Measurements from ENCODE around the gene DCT. TPM values are rescaled to one million over a fixed set of nuclear protein-coding genes. Genes with fewer than 3 reads are reported as not detected.

Gene DCT
- total RNA-seq, 1 donor from 2014 or later = not detected

DNA sequence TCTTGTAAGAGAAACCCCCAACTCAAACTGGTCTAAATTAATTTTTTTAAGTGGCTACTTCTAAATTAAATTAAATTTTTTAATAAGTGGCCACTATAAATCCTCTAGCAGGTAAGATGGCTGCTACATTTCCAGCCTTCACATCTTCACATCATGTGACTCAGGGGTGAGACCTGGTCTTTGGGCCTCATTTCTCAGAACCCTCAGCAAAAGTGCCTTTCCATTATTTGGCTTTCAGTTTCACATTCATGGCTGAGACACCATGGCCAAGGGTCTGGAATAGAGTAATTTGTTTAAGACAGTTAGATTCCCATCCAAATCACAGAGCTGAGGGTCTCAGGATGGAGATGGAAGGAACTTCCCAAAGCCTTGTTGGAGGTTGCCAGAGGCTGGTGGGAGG is 47.5 kb downstream of the DCT start:
- Mint-ChIP-seq H3K4me1 (peaks cover 9% of the 10 kb centered on the region), H3K4me3 (no peak overlapping the region), H3K27ac (peak overlapping the region; percentile 1), H3K27me3 (peaks cover 2% of the 10 kb centered on the region), H3K36me3 (ENCODE audit: low read depth) (no peaks in the 10 kb centered on the region), H3K9me3 (no peaks in the 10 kb centered on the region)
- intact Hi-C loops (cut with micrococcal nuclease) = loop anchor here (2.0 to 10.0 kb wide), 4 partner anchors 13 to 973 kb away; no protein-coding TSS in a partner anchor
- peak; percentile 62 for DNase-seq

DNA sequence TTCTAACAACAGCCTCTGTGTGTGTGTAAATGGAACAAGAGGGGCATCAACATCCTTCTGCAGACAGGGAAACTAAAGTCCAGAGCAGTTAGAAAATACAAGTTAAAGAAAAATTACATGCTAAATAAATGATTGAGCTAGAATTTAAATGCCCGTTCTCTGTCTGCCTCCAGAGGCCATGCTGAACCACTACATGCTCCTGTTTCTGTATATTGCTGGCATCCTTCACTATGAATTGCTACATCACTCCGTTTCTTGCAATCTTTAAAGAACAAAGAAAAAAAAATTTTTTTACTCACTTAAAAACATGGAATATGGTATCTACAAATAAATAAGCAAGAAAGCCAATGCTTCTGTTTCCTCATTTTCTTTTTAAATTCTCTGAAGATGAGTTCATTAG is 47.9 kb downstream of the DCT start:
- no peaks in the 10 kb centered on the region for H3K9me3 Mint-ChIP-seq
- H3K27me3 Mint-ChIP-seq = peaks cover 2% of the 10 kb centered on the region
- intact Hi-C loops (cut with micrococcal nuclease) = loop anchor here (10.0 kb wide), 3 partner anchors 273 to 973 kb away; no protein-coding TSS in a partner anchor
- no peaks in the 10 kb centered on the region for H3K36me3 Mint-ChIP-seq (ENCODE audit: low read depth)
- DNase-seq = no peak
- H3K4me3 Mint-ChIP-seq = no peak overlapping the region
- peaks cover 9% of the 10 kb centered on the region for H3K4me1 Mint-ChIP-seq
- no peak overlapping the region for H3K27ac Mint-ChIP-seq

DNA sequence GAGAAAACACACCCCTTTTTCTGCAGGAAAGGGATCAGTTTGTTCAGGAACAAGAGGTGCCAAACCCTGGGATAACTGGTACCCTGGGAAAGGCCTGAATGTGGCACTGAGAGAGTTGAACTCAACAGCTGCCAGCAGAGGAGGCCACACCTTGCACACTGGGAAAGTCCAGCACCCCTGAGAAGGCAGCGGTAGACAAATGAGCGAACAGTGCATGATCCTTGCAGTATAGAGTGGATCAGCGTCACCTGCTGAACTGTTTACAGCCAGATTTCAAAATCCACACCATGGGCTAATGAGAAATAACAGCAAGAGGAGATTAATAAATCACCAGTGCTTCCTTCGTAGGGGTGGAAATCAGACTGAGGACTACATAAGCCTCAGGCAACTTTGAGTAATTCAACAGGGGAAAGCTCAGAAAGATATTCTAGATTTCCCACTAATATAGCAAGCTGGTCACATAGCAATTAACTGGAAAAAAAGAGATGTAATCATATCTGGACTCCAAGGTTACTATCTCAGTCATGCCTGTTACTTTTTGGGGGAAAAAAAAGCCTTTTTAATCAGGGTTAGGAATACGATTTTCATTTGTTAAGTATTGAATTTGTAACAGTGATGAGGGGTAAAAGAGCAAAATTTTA is 52.0 kb downstream of the DCT start:
- peaks cover 5% of the 10 kb centered on the region for H3K4me1 Mint-ChIP-seq
- no peak for DNase-seq
- intact Hi-C loops (cut with micrococcal nuclease) = no loop called here
- H3K4me3 Mint-ChIP-seq = no peak overlapping the region
- no peak overlapping the region for H3K27ac Mint-ChIP-seq
- H3K9me3 Mint-ChIP-seq = peaks cover 3% of the 10 kb centered on the region
- H3K36me3 Mint-ChIP-seq (ENCODE audit: low read depth) = peaks cover 2% of the 10 kb centered on the region
- no peaks in the 10 kb centered on the region for H3K27me3 Mint-ChIP-seq

DNA sequence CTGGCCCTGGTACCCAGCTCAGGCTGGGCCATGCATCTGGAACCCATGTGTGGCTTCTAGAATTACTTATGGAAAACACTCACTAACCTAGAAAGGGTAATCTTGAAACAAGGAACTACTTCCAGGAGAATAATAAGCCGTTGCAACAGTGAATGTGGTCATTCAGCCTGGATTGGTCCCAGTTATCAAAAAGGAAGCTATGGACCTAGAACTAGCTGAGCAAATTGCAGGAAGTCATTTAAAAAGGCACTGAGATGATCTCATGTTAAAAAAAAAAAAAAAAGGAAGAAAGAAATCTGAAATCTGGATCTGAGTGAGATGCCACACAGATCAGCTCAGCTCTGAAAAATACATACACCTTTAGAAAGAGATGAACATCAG is 59.6 kb downstream of the DCT start:
- Mint-ChIP-seq H3K27me3 (no peaks in the 10 kb centered on the region), H3K27ac (peak overlapping the region; percentile 64), H3K9me3 (peaks cover 23% of the 10 kb centered on the region), H3K4me3 (no peak overlapping the region), H3K36me3 (ENCODE audit: low read depth) (peaks cover 20% of the 10 kb centered on the region), H3K4me1 (peaks cover 22% of the 10 kb centered on the region)
- DNase-seq = no peak
- intact Hi-C loops (cut with micrococcal nuclease) = loop anchor here (1.0 to 10.0 kb wide), 8 partner anchors 13 to 885 kb away; partner anchors contain the start of genes ABCC4 and TGDS

DNA sequence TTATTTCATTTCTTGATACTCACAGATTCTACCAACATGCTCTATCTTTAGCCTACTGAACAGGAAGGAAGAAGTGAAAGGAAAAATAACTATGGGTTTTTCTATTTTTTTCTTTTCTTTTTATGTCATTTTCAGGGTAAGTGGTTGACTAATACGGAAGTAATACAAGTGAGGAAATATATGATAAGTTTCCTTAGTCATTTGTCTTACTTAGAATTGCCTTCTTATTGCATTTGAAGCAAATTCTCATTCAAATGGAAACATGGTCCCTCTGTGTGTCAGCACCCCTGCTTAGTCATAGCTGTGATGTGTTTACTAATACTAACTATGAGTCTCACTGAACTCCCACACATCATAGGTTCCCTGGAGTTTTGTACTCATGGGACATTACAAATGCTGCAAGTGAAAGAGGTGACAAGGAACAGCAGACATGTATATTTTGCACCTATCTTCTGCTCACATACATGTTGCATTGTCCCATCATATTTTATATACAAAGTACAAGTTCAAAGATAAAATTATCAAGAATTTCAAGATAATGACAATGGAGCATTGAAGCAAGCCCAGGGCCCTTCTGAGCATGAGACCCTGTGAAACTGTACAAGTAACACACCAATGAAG is 60.1 kb downstream of the DCT start:
- Mint-ChIP-seq H3K36me3 (ENCODE audit: low read depth) (peaks cover 20% of the 10 kb centered on the region), H3K27ac (peak overlapping the region; percentile 86), H3K27me3 (no peaks in the 10 kb centered on the region), H3K4me1 (peaks cover 22% of the 10 kb centered on the region), H3K9me3 (peaks cover 23% of the 10 kb centered on the region), H3K4me3 (peak overlapping the region; percentile 63)
- intact Hi-C loops (cut with micrococcal nuclease) = loop anchor here (1.0 to 10.0 kb wide), 8 partner anchors 13 to 885 kb away; partner anchors contain the start of genes ABCC4 and TGDS
- peak; percentile 61 for DNase-seq

DNA sequence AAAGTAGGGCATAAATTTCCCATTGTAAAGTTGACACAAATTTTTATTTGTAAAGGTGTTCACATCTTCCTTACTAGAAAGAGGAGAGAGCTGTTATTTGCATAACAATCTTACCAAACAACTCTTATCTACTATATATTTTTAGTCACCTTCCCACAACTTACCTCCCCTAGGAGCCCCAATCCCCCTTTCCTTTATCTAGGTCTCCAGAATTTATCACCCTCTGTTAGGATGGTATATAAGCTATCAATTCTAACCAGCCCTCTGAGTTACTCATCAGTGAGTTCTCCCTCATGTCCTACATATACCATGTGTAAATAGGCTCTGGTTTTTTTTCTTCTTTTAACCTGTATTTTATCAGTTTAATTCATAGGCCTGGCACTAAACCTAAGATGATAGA is 62.2 kb downstream of the DCT start:
- intact Hi-C loops (cut with micrococcal nuclease) = loop anchor here (5.0 to 10.0 kb wide), 2 partner anchors 180 to 888 kb away; partner anchors contain the start of gene ABCC4

DNA sequence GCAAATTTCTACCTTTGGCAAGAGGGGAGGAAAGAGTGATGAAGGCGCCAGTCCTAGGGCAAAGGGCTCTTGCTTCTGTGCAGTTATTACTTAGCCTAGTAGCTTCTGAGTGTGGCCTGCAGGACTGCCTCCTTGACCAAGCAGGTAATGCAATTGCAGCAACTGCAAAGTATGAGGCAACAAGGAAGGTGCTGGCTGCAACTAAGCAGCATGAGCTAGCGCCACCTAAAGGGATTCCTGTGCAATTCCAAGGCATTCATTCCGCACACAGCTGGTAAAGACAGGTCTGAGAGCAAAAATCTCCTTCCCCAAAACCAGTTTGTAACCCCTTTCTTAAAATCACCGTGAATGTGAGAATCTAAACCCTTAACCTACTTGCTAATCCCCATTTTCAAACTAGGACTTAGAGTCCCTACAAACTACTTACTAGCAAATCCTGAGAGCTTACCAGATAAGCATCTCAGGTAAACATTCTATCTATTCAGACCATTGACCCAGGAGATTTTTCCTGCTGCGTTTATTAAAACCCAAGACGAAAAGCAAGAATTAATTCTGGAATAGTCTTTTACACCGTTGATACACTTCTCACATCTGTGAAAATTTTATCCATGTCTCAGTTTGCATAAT is 62.9 kb downstream of the DCT start:
- no peaks in the 10 kb centered on the region for H3K27me3 Mint-ChIP-seq
- H3K9me3 Mint-ChIP-seq = peaks cover 19% of the 10 kb centered on the region
- H3K27ac Mint-ChIP-seq = peak overlapping the region; percentile 39
- peaks cover 21% of the 10 kb centered on the region for H3K4me1 Mint-ChIP-seq
- intact Hi-C loops (cut with micrococcal nuclease) = loop anchor here (5.0 to 10.0 kb wide), 2 partner anchors 179 to 888 kb away; partner anchors contain the start of gene ABCC4
- DNase-seq = no peak
- peaks cover 19% of the 10 kb centered on the region for H3K36me3 Mint-ChIP-seq (ENCODE audit: low read depth)
- no peak overlapping the region for H3K4me3 Mint-ChIP-seq

More for the DNA sequence above, 62.2 kb downstream of the DCT start:
- peaks cover 20% of the 10 kb centered on the region for H3K9me3 Mint-ChIP-seq
- peaks cover 19% of the 10 kb centered on the region for H3K36me3 Mint-ChIP-seq (ENCODE audit: low read depth)
- H3K27ac Mint-ChIP-seq = no peak overlapping the region
- no peak for DNase-seq
- H3K27me3 Mint-ChIP-seq = no peaks in the 10 kb centered on the region
- H3K4me1 Mint-ChIP-seq = peaks cover 20% of the 10 kb centered on the region
- no peak overlapping the region for H3K4me3 Mint-ChIP-seq

DNA sequence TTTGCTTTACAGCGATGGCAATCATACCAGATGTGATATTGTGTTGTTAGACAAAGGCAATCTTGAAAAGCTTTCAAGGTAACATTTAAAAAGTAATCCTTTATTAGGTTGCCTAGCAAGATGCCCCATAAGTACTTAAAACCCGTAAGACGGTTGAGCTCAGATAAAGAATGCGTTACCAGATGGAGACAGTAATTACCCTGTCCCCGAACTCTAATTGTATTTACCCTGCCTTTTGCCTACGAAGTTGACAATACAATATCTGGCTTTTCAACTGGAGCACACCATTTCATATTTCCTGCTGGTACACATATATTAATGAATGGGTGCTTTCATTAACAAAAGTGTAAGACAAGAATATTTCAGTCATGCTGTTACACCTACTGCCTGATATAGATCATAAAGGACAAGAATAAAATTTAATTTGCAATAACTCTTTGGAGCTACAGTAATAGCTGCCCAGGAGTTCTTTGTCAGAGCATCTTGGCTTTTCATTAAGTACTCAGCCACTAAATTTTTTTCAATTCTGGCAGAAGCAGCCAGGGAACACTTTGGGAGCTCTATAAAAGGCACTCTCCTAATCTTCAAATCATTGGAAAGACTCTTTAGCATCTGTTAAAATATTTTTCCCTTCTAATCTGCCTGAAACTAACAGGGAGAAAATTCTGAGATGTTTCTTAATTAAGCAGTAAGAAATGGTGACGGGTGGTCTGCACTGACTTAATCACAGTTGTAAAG is 63.8 kb downstream of the DCT start:
- no peak overlapping the region for H3K4me3 Mint-ChIP-seq

DNA sequence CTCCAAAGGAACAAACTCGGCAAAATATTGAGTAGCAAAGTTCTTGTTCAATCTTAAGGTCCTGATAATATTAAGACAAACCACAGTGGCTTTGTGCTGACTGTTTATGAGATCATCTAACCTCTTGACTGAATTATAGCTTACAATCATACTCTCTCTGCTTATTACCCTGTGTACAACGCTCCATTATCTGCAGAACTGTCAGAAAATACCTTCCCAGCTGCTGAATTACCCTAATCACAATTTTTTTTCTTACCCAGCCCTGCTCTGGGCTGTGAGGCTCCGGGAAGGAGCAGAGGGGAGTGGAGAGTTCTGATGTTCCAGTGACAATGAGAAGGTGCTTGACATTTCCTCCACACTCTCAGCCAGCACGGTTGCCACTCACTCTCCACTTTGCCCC is 64.8 kb downstream of the DCT start:
- Mint-ChIP-seq H3K4me3 (no peak overlapping the region), H3K4me1 (peaks cover 16% of the 10 kb centered on the region), H3K27ac (no peak overlapping the region), H3K27me3 (no peaks in the 10 kb centered on the region), H3K9me3 (peaks cover 11% of the 10 kb centered on the region), H3K36me3 (ENCODE audit: low read depth) (peaks cover 9% of the 10 kb centered on the region)
- intact Hi-C loops (cut with micrococcal nuclease) = loop anchor here (5.0 to 10.0 kb wide), 2 partner anchors 177 to 890 kb away; partner anchors contain the start of gene ABCC4
- no peak for DNase-seq

More for the DNA sequence above, 63.8 kb downstream of the DCT start:
- Mint-ChIP-seq H3K9me3 (peaks cover 16% of the 10 kb centered on the region), H3K4me1 (peaks cover 22% of the 10 kb centered on the region), H3K27me3 (no peaks in the 10 kb centered on the region), H3K27ac (no peak overlapping the region), H3K36me3 (ENCODE audit: low read depth) (peaks cover 15% of the 10 kb centered on the region)
- intact Hi-C loops (cut with micrococcal nuclease) = loop anchor here (5.0 to 10.0 kb wide), 2 partner anchors 178 to 889 kb away; partner anchors contain the start of gene ABCC4
- no peak for DNase-seq

DNA sequence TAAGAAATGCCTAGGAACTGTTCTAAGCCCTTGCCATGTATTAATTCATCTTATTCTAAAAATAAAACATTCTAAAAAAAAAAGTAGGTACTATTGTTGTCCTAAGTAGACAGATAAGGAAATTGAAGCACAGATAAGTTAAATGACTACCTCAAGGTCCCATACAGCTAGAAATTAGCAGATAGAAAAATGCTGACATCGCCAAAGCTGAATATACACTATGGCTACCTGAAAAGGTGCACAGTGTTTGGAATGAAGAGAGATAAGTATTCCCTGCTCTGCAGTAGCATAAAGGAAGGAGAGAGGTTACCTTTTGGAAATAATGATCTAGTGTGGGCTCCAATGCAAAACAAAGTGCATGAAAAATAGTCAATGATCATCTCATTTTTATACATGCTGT is 65.3 kb downstream of the DCT start:
- Mint-ChIP-seq H3K36me3 (ENCODE audit: low read depth) (peaks cover 8% of the 10 kb centered on the region), H3K27ac (no peak overlapping the region), H3K4me1 (peaks cover 12% of the 10 kb centered on the region), H3K27me3 (no peaks in the 10 kb centered on the region), H3K4me3 (no peak overlapping the region), H3K9me3 (peaks cover 9% of the 10 kb centered on the region)
- DNase-seq = no peak
- intact Hi-C loops (cut with micrococcal nuclease) = loop anchor here (10.0 kb wide), 1 partner anchor 891 kb away; the partner anchor contains the start of gene ABCC4

DNA sequence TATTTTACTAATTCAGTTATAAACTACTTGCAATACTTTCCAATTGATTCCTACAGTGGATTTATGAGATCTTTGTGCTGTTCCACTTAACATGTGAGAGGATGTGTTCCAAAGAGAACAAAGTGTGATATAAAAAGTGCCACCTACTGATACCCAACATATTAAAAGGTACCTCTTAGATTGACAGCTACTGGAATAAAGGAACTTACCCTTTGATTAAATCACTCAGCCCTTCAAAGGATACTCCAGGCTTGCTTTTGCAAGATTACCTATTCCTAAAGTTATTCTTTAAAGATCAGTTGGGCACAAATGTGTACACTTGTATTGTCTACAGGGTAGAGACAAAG is 65.9 kb downstream of the DCT start:
- peaks cover 11% of the 10 kb centered on the region for H3K9me3 Mint-ChIP-seq
- H3K27ac Mint-ChIP-seq = no peak overlapping the region
- DNase-seq = no peak
- H3K4me3 Mint-ChIP-seq = no peak overlapping the region
- peaks cover 6% of the 10 kb centered on the region for H3K36me3 Mint-ChIP-seq (ENCODE audit: low read depth)
- peaks cover 7% of the 10 kb centered on the region for H3K4me1 Mint-ChIP-seq
- intact Hi-C loops (cut with micrococcal nuclease) = loop anchor here (10.0 kb wide), 1 partner anchor 891 kb away; the partner anchor contains the start of gene ABCC4
- no peaks in the 10 kb centered on the region for H3K27me3 Mint-ChIP-seq

DNA sequence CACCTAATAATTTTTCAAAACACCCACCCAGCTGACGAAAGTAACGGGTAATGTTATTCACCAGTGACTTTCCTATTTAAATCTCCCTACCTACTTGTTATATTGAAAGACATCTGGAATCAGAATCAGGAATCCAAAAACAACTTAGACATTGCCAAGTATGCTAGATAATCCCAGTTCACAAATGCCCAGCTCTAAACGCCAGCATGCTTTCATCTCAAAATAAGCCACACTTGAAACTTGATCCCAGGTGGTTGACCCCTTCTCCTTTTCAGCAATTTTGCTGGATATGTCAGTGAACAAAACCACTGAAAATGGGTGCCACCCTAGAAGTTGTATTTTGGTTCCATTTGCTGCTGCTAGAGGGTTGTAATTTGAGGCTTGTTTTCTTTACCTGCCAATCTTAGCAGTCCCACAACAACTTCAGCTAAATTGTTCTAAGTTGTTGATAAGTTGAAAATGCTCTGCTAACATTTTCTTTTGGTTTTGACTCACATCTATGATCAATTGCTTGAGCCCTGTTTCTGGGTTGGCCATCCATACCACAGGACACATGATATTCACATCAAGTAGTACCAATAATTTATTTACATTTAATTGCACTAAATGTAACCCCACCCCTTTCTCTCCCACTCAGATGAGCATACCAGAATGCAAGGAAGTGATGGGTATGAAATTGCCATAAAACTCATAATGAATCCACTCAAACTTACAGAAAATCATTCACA is 66.4 kb downstream of the DCT start:
- intact Hi-C loops (cut with micrococcal nuclease) = loop anchor here (10.0 kb wide), 1 partner anchor 892 kb away; the partner anchor contains the start of gene ABCC4
- no peaks in the 10 kb centered on the region for H3K27me3 Mint-ChIP-seq
- peaks cover 7% of the 10 kb centered on the region for H3K9me3 Mint-ChIP-seq
- H3K27ac Mint-ChIP-seq = no peak overlapping the region
- no peak for DNase-seq
- no peak overlapping the region for H3K4me3 Mint-ChIP-seq
- peaks cover 5% of the 10 kb centered on the region for H3K36me3 Mint-ChIP-seq (ENCODE audit: low read depth)
- H3K4me1 Mint-ChIP-seq = peaks cover 4% of the 10 kb centered on the region

DNA sequence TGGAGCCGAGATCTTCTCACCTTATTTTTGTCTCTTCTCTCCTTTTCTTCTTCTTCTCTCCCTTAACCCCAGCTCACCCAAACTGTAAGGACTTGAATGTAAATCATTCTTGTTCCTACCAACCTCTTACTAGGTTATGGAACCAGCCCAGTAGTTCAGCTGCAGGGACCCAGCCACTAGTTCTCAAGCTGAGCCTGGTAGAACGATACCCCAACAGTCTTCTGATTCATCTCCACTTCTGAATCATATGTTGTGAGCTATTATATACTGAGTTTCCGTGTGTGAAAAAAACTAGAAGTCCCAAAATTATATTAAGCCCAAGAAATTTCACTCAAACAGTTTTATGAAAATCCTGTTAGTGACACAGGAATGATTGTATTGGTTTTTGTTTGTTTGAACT is 67.7 kb downstream of the DCT start:
- no peak for DNase-seq
- no peaks in the 10 kb centered on the region for H3K27me3 Mint-ChIP-seq

More for the DNA sequence above, 67.7 kb downstream of the DCT start:
- H3K4me3 Mint-ChIP-seq = no peak overlapping the region
- intact Hi-C loops (cut with micrococcal nuclease) = loop anchor here (10.0 kb wide), 1 partner anchor 893 kb away; the partner anchor contains the start of gene ABCC4
- H3K27ac Mint-ChIP-seq = no peak overlapping the region
- H3K36me3 Mint-ChIP-seq (ENCODE audit: low read depth) = no peaks in the 10 kb centered on the region
- H3K4me1 Mint-ChIP-seq = peaks cover 2% of the 10 kb centered on the region
- peaks cover 5% of the 10 kb centered on the region for H3K9me3 Mint-ChIP-seq
